Measurements from ENCODE around the gene ABCC11.

- TF ChIP-seq CTCF (conservative IDR thresholded peaks at IDR 0.05; ENCODE audit: low read depth, low read length), result no peak
- no peak for TF ChIP-seq CEBPB (IDR thresholded peaks at IDR 0.05; ENCODE audit: low read depth, low read length)
Measured at GRCh38 chr16:48184681-48185080, 62.7 kb downstream of the ABCC11 start.

All from IMR-90 (cell line).